Kidney epithelial cell (primary cell): ENCODE results near the gene ADRA2B. TPM values are rescaled to one million over a fixed set of nuclear protein-coding genes. Genes with fewer than 3 reads are reported as not detected.
"Not testable (repeated sequence)": the region's sequence is repeated elsewhere in the genome, so short reads cannot be mapped to it uniquely, and the experiment has no call there.

ENCODE experiments used
- DNase-seq: peaks from one replicate; pipeline ENCODE4 v3.0.0-alpha.2; 2010; ENCODE audit warnings: low read depth
- H3K27me3 ChIP-seq: 2 replicates; pipeline ENCODE4 v1.6.0; 2011; ENCODE audit warnings: low read length; ENCODE audit not compliant: control insufficient read depth, insufficient read depth
- H3K36me3 ChIP-seq: 2 replicates; pipeline ENCODE4 v1.5.1; 2011; ENCODE audit warnings: low read length; ENCODE audit not compliant: control insufficient read depth, insufficient read depth
- H3K4me3 ChIP-seq: 2 replicates; pipeline ENCODE4 v1.5.1; 2011; ENCODE audit warnings: low read depth, mild to moderate bottlenecking, control low read depth, low read length
- total RNA-seq: library from RNA; depleted of rRNA; stranded (reverse); fragments of >200 nt; gene quantifications from 2 replicates; pipeline ENCODE4 v1.2.3, GENCODE V29; 2015
- TF ChIP-seq, protein P1 (sequence below): IDR thresholded peaks from 2 replicates; pipeline ENCODE4 v1.5.1; 2011; ENCODE audit warnings: mild to moderate bottlenecking, moderate library complexity, low read length, control low read depth, inconsistent platforms; ENCODE audit not compliant: insufficient read depth, poor library complexity, severe bottlenecking

Gene ADRA2B
- total RNA-seq, 1 donor from 2014 or later = 0.13 TPM

DNA sequence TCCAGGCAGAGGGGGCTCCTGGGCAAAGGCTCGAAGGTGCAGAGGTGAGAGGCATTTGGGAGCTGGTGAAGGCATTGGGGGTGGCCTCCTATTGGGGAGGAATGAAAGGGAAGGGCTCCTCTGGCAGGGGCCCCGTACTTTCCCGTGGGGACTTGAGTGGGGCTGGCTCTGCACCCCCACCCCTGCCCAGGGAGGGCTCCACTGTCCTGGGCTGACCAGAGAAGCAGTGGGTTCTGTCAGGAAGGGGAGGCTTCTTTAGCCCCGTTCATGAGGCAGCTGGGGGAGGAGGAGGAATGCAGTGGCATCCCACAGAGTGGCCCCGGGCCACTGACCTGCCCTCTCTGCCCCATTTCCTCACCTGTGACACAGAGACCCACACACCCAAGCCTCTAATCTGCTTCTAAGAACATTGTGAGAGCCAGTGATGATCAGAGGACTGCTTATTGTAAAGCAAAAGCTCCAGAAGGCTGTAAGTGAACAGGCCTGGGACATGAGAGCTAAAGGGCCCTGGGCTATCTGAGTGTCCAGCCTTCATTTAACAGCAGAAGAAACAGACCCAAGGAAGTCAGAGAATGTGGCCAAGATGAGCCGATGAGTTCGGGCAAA, 43.1 kb downstream of the ADRA2B start:
- H3K4me3 ChIP-seq = no peak overlapping the region

GRCh38 chr2:96072746-96073145, 43.6 kb downstream of the ADRA2B start:
- H3K27me3 ChIP-seq = peaks cover 15% of the 10 kb centered on the region
- H3K4me3 ChIP-seq = no peak overlapping the region
- TF ChIP-seq, protein P1, sequence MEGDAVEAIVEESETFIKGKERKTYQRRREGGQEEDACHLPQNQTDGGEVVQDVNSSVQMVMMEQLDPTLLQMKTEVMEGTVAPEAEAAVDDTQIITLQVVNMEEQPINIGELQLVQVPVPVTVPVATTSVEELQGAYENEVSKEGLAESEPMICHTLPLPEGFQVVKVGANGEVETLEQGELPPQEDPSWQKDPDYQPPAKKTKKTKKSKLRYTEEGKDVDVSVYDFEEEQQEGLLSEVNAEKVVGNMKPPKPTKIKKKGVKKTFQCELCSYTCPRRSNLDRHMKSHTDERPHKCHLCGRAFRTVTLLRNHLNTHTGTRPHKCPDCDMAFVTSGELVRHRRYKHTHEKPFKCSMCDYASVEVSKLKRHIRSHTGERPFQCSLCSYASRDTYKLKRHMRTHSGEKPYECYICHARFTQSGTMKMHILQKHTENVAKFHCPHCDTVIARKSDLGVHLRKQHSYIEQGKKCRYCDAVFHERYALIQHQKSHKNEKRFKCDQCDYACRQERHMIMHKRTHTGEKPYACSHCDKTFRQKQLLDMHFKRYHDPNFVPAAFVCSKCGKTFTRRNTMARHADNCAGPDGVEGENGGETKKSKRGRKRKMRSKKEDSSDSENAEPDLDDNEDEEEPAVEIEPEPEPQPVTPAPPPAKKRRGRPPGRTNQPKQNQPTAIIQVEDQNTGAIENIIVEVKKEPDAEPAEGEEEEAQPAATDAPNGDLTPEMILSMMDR = no peak
- no peak for DNase-seq
- H3K36me3 ChIP-seq = no peaks in the 10 kb centered on the region

More for the DNA sequence above, 43.1 kb downstream of the ADRA2B start:
- TF ChIP-seq, protein P1 = no peak
- Histone ChIP-seq H3K36me3 (no peaks in the 10 kb centered on the region), H3K27me3 (peaks cover 15% of the 10 kb centered on the region)
- DNase-seq = no peak

DNA sequence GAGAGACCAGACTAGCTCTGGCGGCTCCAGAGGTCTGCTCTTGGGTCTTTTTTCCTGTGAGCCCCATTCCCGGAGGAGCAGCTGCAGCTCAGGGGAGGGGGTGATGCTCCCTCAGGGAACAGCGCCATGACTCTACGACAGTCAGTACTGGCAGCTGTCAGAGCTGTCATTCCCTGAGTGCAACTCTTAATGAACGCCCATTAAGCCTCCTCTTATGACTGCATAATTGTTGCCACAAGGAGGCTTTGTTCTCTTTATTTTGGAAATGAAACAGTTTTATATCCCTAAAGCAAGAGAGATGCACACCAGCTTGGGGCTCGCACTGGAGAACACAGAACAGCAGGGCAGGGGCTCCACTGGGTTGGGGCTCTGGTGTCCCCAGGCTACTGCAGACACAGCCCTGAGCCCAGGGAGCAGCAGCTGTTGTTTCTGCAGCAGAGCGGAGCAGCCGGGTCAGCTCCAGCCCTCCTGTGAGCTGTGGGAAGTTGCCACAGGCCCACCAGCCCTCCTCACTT, 44.3 kb downstream of the ADRA2B start:
- not testable (repeated sequence) for DNase-seq, H3K36me3 ChIP-seq, H3K4me3 ChIP-seq
- H3K27me3 ChIP-seq = peaks cover 15% of the 10 kb centered on the region

GRCh38 chr2:96071087-96071976, 45.0 kb downstream of the ADRA2B start:
- not testable (repeated sequence) for H3K36me3 ChIP-seq, DNase-seq, H3K4me3 ChIP-seq
- peaks cover 15% of the 10 kb centered on the region for H3K27me3 ChIP-seq

GRCh38 chr2:96070351-96070750, 46.0 kb downstream of the ADRA2B start:
- not testable (repeated sequence) for DNase-seq, H3K4me3 ChIP-seq, H3K36me3 ChIP-seq
- peaks cover 15% of the 10 kb centered on the region for H3K27me3 ChIP-seq

DNA sequence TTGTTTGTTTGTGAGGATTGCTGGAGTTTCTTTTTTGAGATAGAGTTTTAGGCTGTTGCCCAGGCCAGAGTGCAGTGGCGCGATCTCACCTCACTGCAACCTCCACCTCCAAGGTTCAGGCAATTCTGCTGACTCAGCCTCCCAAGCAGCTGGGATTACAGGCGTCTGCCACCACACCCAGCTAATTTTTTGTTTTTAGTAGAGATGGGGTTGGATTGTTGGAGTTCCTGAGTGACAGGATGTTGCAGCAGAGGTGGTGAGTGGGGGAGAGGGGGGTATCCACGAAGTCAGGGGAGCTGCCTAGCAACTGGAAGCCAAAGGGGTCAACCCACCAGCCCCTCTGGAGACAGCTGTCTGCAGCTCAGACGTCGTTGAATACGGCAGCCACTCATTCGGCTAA, 46.5 kb downstream of the ADRA2B start:
- H3K27me3 ChIP-seq = peaks cover 15% of the 10 kb centered on the region

DNA sequence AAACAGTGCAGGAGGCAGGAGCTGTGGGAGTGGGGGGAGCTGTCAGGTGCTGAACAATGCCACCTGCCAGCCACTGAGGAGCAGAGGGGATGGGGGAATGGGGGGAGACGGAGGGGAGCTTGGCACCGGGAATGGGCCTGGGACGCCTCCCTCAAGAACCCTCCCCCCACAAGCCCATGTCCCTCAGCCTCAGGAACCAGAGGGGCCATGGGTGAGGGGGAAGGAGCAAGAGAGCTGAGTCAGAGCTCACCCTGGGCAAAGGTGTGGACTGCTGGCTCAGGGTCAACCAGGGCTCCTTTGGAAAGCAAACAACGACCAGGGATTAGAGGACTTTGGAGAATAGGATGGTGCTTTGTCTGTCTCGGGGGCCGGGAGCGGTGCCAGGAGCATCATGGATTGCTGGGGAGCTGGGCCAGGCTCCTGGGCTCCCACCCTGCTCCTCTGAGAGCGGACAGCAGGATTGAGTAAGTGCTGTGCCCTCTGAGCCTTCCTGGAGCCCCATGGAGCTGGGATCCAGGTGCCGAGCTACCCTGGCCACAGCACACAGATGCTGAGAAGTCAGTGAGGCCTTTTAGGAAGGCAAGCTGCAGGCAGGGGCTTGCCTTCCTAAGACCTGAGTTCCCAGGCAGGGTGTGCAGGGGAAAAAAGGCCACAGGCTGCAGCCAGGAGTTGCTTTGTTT, 48.3 kb downstream of the ADRA2B start:
- H3K4me3 ChIP-seq, DNase-seq, H3K36me3 ChIP-seq, H3K27me3 ChIP-seq: not testable (repeated sequence)

More for the DNA sequence above, 46.5 kb downstream of the ADRA2B start:
- DNase-seq, H3K4me3 ChIP-seq, H3K36me3 ChIP-seq: not testable (repeated sequence)

DNA sequence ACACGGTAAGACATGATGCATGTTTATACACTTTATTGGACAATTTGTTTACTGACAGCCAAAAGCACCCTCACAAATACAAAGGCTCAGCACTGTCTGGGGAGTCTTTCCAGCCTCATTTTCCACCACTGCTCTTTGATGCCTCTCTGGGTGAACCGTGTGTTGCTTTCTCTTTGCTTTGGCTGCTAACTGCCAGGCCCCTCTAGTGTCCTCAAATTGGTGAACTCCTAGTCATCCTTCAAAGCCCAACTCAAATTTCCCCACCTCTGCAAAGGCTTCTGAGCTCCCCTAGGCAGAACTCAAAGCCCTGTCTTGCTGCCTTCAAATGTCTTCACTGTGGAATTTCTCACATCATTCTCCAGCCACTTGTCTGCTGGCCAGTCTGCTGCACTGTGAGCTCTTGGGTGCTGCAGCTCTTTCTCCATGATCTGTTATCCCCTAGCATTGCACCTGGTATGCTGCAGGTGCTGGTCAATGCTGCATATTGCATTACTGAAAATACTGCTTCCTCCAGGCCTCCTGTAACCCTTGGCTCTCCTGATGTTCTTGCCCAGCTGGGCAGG, 49.2 kb downstream of the ADRA2B start:
- not testable (repeated sequence) for H3K36me3 ChIP-seq, H3K27me3 ChIP-seq, DNase-seq

GRCh38 chr2:96066511-96066910, 49.9 kb downstream of the ADRA2B start:
- not testable (repeated sequence) for DNase-seq, H3K36me3 ChIP-seq, H3K4me3 ChIP-seq, H3K27me3 ChIP-seq

More for the DNA sequence above, 49.2 kb downstream of the ADRA2B start:
- not testable (repeated sequence) for H3K4me3 ChIP-seq

GRCh38 chr2:96065954-96066353, 50.4 kb downstream of the ADRA2B start:
- not testable (repeated sequence) for H3K36me3 ChIP-seq, H3K27me3 ChIP-seq, H3K4me3 ChIP-seq, DNase-seq
